ENCODE measurements around the gene CEP89.
"Not testable (repeated sequence)": the region's sequence is repeated elsewhere in the genome, so short reads cannot be mapped to it uniquely, and the experiment has no call there.

- TF ChIP-seq CTCF (IDR thresholded peaks at IDR 0.05; ENCODE audit: low read depth, low read length, poor library complexity, severe bottlenecking); EZH2phosphoT487 (IDR thresholded peaks at IDR 0.05; ENCODE audit: borderline replicate concordance, low read length): not testable (repeated sequence)
Measured at GRCh38 chr19:32848035-32848434, 123.7 kb downstream of the CEP89 start.

Measured in DOHH2 (cell line).